VCaP (cell line): Measurements from ENCODE around the gene TUSC2.
A peak's percentile ranks its signal among the peaks of the same experiment; 100 is the strongest.

Experiments used
- H3K27ac ChIP-seq: fragments of 450-650 bp; 2 replicates; pipeline ENCODE4 v1.5.1; 2017
- CTCF ChIP-seq: fragments of 450-650 bp; conservative IDR thresholded peaks from 2 replicates; pipeline ENCODE4 v1.5.1; 2017; ENCODE audit warnings: mild to moderate bottlenecking, moderate library complexity

Gene TUSC2

GRCh38 chr3:50294089-50294488, 33.9 kb downstream of the TUSC2 start:
- no peak overlapping the region for H3K27ac ChIP-seq

GRCh38 chr3:50293079-50293801, 34.8 kb downstream of the TUSC2 start:
- TF ChIP-seq CTCF: no peak
- H3K27ac ChIP-seq: peak overlapping the region; percentile 99

More at GRCh38 chr3:50294089-50294488, 33.9 kb downstream of the TUSC2 start:
- no peak for TF ChIP-seq CTCF

- H3K27ac ChIP-seq: peak within 1 kb of the TSS; percentile 99
- TF ChIP-seq CTCF: no peak
These were observed 35.6 kb downstream of the TUSC2 start, which contains the start of gene IFRD2 for GRCh38 chr3:50292159-50293078. Gene IFRD2 (minus strand): TSS chr3:50292429. CDS start chr3:50292274, 155 bp downstream.

GRCh38 chr3:50290161-50290641, 37.8 kb downstream of the TUSC2 start:
- H3K27ac ChIP-seq: peak overlapping the region; percentile 99

GRCh38 chr3:50289130-50289529, 38.9 kb downstream of the TUSC2 start:
- no peak for TF ChIP-seq CTCF
- H3K27ac ChIP-seq: no peak overlapping the region; the same call in 1 of the 2 replicates

More at GRCh38 chr3:50290161-50290641, 37.8 kb downstream of the TUSC2 start:
- TF ChIP-seq CTCF: no peak

- TF ChIP-seq CTCF: no peak
These were observed 39.5 kb downstream of the TUSC2 start for GRCh38 chr3:50288387-50289007.

More at GRCh38 chr3:50288387-50289007, 39.5 kb downstream of the TUSC2 start:
- no peak overlapping the region for H3K27ac ChIP-seq
